NCI-H2227 treated with DMSO at 0.1 percent for 48 hours (cell line): ENCODE measurements around the gene PTPN1.

Source experiments
- DNase-seq: peaks from one replicate; lab custom pipeline; 2025; lab: John Stamatoyannopoulos, UW

The PTPN1 gene

DNA sequence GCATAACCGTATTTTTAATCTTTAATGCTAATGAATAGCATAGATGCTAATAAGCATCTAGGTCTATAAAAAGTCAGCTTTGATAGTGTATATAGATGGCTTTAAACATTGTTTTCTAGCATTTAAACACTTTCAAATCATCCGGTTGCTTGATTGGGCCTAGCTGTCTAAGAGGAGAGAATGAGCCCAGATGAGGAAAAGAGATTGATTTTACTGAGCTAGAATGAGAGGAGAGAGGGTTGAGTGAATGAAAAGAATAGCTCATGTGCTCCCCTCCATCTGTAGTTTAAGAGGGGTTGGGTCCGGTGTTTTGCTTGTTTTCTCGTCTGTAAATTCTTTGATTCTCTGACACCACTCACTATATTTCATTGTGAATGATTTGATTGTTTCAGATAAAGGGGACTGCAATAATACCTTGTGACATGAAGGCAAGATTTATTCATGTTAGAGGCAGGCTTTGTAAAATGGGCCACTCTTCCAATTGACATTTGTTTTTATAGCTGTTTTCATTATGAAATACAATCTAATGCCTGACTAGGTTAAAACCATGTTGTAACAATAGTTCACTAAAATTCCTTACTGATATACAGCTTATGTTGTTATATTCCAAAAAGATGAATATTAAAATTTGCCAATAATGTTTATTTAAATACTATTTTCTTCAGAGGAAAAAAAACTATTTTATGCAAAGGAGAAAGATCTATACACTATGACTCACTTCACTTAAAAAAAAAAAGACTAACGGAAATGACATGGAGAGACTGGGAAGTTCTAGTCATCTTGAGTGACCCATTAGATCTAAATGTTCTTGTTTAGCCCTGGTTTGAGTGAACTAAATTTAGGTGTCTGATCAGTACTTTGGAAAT, 3.2 kb downstream of the PTPN1 start:
- DNase-seq: no peak

DNA sequence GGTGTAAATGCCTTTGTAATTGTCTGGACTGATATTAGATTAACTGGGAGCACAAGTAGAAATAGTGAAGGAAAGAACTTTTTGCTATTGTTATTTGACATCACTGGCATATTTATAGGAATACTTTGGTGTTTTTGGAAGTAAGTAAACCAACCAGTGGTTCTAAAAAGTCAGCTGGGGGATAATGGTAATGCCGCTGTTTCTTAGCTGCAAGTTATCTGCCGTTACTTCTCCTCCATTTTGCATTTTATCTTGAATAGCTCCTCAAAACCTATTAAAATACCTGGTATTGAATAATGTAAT, 3.8 kb downstream of the PTPN1 start:
- DNase-seq: no peak

DNA sequence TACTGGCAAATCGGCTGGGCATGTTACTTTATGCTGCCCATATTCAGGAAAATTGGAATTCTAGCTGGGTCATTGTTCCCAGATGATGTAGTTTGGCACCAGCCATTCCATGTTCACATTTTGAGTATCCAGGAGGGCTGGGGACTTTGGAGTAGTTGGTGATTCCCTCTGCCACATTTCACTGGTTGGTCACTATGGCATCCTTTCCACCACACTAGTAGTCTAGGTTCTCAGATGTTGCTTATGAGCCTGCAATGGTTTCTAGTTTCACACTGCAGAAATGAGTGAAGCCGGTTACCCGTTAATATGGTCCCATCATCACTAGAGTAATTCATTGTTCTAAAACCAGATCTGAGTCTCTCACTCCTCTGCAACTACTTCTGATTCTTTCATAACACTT, 4.6 kb downstream of the PTPN1 start:
- DNase-seq: no peak

DNA sequence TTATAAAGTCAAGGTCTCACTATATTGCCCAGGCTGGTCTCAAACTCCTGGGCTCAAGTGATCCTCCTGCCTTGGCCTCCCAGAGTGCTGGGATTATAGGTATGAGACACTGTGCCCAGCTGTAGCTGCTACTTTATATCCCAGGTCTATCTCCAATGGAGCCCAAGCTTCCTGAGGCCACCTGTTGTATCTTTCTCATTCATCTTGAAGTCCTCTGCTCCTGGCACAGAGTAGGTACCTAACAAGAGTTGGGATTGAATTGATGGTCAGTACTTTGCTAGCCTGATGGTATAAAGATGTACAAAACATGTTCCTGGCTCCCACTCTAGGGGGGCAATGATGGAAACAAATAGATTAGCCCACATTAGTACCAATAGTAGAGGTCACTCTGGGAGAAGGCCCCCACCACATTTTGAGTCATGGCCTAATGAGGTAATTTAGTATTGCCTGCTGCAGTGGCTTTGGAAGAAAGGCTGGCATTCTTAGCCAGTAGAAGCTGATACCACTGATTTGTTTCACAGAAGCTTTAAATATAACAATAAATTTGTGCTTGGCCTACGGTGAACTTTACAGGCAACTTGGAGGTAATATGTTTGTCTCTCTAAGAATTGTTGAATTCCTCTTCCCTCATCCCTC, 5.4 kb downstream of the PTPN1 start:
- DNase-seq: no peak

DNA sequence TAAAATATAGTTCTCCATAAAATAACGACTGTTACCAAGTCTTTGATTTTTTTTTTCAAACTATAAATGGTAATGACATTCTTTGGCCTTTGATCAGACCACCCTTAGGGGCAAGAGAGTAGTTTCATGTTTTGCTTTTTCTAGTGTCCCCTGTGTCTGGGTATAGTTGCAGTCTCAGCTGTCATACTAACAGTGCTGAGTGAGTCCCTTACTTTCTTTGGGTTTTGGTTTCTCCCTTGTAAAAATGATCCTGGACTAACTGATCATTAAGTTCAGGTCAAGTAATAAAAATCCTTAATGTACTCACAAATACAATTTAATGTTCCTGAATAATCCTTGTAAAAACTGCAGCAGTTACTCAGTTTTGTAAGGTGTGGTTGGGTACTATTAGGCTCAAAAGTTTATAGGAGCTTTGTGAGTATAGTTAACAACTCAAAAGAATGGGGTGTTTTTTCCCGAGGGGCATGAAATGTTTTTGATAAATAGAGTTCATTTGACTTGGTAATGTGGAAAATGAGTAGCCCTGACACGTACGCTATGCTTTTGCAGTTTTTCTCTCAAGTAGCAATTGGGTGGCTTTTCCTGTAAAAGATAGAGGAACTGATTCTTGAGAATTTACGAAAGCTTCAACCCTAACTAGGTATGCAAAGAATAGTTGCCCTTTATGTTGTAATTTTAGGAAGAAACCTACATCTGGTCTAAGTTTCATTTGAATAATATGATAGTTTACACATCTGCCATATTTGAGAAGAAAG, 6.2 kb downstream of the PTPN1 start:
- no peak for DNase-seq

DNA sequence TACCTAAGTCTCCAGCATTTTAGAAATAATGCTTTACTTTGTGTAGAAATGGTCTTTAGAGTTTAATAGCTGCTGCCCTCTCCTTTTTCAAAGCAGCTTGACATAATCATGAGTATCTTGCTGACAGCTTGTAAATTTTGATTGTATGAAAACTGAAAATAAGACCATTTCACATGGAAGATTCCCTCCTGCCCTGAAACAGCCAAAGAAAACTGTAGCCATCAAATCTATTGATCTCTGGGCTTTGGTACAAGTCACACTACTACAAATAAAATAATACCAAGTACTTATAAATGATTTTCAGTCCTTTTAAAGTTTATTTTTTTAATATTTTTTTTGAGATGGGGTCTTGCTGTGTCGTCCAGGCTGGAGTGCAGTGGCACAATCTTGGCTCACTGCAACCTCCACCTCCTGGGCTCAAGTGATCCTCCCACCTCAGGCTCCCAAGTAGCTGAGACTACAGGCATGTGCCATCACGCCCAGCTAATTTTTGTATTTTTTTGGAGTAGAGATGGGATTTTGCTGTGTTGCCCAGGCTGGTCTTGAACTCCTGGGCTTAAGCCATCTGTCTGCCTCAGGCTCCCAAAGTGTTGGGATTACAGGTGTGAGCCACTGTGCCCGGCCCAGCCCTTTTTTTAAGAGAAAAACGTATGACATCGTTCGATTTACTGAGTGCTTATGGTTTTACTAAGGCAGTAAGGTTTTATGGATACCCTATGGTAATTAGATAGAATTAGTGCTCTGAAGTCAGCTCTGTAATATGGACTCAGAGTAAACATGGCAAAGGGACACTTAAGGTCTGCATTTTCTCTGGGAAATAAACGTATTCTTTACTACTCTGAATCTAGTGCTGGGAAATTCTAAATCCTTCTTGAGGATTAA, 7.0 kb downstream of the PTPN1 start:
- no peak for DNase-seq

DNA sequence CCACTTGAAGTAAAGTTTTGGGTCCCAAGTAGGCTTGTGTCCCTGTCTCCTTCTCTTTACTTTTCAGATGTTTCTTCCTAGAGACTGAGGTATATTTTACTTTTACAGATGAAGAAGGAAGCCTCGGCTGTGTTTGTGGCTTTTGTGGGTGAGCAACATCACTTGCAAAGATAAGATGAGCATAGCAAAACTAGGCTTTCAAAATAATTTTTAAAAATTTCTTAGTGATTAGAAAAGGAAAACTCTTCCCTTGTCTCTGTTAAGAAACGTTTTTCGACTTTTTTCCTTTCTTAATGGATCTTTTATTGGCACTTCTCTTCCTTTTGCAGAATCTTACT, 7.6 kb downstream of the PTPN1 start:
- no peak for DNase-seq

DNA sequence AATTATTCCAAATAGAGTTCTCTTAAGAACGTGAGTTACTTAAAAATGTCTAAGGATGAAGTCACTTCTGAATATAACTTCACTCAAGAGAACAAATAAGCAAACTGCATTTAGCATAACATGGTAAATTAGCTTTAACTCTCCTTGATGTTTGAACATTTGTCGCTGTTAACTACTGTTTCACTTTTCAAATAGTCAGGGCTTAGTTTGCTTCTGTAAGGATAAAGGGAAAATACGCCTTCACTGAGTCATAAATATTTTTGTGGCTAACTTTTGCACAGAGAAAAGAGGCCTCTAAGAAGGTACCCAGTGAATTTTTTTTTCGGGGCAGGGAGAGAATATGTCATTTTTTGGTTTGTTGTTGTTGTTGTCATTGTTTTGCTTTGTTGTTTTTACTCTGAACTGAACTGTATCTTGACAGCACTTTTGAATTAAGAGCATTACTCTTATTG, 8.1 kb downstream of the PTPN1 start:
- DNase-seq: no peak

DNA sequence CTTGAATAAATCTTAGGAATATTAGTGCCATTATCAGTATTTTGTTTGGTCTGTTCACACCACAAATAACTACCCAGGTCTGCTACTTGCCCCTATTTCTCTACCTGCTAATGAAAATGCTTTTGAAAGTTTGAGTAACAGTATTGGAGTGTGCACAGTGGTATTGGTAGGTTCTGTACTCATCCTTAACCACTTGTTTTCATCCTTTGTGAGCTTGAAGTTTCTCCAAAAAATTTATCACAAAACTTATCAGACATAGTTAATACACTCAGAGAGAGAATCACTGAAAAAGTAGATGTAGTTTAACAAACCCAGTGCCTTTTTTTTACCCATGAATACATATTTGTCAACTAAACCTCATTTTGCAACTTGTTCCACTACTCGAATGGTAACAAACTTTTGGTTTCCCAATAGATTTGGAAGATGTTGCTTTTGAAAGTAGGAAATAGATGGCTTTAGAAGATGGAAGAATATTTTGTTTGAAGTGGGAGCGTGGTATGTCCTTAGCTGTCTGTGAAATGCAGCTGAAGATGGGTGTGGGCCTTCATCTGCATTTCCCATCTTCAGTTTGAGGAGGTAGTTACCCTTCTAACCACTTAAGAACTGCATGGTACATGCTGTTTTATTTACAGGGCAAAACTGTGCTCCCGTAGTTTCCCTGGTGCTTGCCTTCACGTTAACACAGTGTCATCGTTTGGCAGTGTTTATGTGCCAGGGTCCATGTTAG, 9.0 kb downstream of the PTPN1 start:
- no peak for DNase-seq

DNA sequence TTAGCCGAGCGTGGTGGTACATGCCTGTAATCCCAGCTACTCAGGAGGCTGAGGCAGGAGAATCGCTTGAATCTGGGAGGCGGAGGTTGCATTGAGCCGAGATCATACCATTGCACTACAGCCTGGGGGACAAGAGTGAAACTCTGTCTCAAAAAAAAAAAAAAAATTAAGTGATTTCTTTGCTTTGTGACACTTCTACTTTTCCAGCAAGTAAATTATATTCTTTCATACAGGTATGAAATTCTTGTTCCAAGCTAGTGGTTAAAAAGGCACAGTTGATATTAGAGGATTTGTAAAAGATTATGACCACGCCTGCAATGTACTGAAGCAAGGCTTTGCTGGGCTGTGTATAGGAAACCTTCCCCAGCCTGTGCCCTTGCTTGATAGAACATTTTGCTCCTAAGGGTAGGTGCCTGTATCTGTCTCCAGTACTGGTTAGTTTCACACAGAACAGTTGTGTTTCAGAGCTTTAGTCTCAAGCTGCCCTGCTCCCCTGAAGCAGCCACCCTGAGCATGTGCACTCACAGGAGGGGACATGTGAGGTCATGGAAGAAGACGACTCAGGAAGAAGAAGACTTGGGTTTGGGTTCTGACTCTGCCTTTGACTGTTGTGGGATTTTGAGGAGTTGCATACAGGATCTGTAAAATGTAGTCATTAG, 10.2 kb downstream of the PTPN1 start:
- no peak for DNase-seq

DNA sequence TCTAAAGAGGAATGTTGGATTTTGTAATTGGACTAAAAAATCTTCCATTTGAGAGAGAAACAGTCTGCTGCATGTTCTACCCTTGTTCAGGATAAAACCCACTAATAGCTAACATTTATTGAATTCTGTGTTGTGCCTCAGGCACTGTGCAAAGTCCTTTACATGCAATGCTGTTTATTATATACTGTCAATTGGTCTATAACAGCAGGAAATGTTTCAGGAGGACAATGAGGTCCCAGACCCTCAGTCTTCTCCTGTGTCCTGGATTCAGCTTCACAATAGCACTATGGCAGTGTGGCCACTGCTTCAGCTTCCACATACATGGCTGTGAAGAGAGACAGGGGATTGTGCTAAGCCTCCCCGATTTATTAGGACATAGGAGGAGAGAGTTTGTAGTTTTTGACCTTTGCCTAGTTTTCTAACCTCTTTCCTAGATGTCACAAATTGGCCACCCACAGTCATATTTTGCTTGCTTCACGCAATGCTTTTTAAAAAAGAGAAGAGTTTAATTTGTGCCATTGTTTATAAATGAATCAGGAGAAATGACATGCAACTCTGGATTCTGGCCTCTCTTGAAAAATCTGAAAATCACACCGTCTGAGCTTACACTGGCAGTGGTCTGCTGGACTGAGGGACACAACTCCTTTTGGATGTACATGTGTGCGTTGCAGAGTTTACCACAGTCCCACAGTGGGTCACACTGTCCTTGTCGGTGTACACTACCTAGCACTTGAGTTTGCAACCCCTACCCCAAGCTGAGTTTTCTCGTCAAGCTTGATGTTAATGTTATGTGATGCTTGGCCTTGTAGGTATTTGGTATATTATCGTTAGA, 11.3 kb downstream of the PTPN1 start:
- no peak for DNase-seq

DNA sequence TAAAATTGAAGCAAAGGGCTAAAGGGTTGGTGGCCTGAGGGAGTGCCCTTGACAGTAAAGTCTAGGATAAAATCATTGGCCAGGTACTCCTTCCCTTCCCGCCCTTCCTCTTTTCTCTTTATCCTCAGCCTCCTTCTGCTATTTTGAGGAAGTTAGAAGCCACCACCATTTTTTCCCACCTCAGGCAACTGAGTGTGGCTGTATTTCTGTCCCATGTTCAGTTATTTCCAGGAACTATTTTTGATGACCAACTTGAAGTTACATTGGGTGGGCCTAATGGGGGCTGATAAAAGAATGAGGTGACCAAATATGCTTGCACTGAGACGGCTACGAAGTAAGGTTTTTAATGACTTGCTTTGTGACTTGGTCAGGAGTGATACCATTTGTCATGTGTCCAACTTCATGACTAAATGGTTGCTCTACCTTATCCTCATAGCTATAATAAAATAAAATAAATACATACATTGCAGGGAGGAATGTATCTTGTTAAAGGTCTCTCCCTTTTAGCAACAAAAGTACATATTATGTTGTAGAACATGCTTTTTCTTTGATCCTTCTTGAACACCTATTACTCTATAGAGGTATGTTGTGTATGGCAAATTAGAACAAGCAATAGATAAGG, 12.0 kb downstream of the PTPN1 start:
- no peak for DNase-seq

DNA sequence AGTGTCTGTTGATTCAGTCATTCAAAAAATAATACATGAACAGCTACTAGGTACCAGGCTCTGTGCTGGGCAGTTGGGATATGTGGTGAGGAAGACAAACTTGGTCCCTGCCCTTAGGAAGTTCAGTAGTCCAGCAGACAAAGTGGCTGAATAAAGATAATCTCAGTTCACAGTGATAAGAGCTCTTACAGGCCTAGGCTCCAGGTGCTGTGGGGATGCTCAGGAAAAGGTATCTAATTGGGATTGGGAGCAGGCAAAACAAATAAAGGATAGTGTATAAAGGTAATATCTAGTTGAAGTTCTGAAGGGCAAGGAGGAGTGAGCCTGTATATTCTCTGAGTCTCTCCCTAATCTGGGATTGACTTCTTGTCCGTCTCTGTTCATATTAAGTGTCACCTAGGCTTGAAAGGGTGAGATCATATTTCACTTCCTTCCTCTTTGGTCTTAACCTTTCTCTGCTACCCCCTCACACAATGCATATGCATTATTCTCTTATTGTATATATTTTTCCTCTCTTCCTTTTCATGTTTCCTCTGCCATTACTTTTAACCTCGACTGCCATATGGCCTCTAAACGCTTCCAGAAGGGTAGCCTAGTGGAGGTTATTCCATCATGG, 13.5 kb downstream of the PTPN1 start:
- DNase-seq: no peak

DNA sequence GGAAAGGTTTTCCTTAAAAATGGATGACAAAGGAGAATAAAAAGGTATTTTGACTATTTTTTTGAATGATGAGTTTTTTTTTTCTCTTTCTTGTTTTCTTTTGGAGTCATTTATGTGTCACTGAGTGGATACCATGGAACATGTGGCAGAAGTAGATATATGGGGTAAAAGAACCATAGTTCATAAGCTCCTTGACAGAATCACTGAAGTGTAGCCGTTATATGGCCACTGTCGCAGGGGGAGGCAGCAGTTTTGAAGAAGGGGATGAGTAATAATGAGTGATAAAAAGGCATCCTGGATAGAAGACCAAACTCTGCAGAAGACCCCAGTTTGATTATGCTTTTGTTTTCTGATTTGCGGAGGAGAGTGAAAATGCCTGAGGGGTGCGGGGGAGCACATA, 15.5 kb downstream of the PTPN1 start:
- DNase-seq: no peak

DNA sequence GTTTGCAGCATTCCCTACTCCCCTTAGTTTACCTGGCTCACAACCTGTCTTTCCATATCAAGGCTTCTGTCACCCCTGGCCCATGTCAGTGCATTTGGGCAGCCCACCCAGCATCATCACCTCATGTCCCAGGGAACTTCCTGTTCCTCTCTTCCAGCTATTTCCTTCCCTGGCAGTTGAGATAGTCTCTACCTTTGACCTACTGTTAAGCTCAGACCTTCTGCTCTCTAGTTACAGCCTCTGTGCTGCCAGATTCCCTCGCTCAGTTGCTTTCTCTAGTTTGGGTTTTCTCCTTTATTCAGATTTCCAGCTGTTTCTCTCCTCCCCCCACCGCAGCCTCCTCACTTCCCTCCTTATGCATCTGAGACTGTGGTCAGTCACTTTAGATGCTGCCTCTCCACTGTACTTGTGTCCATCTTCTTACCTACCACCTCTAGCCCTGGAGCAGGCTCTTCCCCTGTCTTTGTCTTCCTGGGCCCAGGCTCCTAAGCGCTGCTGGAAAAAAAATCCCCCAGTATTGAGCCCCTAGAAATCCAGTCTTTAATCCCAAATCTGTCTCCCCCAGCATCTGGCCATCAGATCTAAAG, 16.3 kb downstream of the PTPN1 start:
- no peak for DNase-seq

DNA sequence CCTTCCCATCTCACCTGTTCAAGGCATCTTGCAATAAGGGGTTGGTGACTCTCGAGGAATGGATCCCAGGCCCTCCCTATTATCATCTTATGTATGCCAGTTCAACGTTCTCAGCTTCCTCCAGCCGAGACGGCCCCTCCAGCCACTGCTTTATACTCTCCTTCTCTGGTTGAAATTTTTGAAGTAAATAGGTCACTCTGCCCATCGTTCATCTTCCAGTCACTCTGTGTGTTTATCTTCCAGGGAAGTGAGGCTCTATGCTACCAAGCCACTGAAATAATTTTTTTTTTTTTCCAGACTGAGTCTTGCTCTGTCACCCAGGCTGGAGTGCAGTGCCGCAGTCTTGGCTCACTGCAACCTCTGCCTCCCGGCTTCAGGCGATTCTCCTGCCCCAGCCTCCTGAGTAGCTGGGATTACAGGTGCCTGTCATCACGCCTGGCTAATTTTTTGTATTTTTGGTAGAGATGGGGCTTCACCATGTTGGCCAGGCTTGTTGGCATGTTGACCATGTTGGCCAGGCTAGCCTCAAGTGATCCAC, 17.0 kb downstream of the PTPN1 start:
- no peak for DNase-seq

DNA sequence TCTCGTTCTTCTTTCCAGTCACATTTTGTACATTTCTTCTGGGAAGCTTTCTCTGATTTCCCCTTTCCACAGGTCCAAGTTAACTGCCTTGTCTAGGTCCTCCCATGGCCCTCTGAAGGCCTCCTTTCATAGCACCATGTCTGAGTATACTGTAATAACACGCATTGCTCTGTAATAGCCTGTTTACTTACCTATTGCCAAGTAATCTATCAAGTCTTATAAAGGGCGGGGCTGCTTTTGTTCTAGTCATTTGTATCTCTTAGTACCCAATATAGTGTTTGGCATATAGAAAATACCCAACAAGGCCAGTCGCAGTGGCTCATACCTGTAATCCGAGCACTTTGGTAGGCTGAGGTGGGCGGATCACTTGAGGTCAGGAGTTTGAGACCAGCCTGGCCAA, 17.9 kb downstream of the PTPN1 start:
- DNase-seq: no peak

DNA sequence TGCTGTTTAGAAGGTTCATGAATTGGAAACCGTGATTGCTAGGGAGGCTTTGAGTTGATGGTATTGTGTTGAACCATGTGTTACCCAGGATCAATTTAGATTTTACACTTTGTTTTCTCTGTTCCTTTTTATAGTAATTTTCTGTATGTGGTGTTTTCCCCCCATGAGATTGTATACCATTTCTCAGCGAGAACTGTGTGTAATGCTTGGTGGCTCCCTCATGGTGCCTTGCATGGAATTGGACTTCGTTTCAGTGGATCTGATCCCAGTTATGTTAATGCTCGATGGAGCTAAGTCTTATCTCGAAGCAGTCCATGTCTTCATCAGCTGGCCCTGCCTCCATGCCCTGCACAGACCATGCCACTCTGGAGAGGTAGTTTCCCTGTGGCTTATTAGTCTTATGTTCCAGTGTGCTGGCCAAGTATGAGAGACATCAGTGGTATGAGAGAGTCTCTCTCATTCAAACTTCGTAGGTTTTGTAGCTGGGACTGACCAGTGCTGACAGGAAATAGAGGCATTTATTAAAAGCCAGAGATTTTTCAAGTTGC, 18.7 kb downstream of the PTPN1 start:
- no peak for DNase-seq
